Measurements from ENCODE around the gene CDK5R2.

The CDK5R2 gene

DNA sequence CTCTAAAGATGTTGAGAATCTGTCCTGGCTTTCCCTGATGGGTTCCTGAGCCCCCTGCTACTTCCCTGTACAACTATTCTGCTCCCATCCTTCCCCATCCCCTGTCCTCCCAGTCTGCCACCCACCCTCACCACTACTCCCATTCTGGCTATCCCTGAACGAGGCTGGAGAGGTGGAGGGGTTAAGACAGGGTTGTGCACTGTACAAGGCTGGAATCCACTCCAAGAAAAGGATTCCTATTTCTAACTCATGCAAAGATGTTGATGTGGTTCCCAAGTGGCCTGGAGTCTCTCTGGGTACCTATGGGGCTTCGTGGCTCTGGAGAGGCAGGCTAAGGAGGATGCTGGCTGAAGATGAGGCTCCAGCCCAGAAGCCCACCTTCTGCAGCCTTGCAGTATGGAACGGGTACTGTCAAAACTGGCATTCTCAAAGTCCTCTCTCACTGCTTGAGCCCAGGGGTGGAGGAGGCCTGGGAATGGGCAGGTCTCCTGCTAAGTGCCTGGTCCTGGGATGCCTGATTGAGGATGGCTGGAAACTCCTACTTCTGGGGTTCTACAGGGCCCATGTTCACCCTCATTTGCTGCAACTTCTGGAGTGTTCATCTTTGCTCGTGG lies 26.8 kb downstream of the CDK5R2 start:
- DNase-seq (ENCODE audit: low spot score), result no peak
- TF ChIP-seq, protein P1, sequence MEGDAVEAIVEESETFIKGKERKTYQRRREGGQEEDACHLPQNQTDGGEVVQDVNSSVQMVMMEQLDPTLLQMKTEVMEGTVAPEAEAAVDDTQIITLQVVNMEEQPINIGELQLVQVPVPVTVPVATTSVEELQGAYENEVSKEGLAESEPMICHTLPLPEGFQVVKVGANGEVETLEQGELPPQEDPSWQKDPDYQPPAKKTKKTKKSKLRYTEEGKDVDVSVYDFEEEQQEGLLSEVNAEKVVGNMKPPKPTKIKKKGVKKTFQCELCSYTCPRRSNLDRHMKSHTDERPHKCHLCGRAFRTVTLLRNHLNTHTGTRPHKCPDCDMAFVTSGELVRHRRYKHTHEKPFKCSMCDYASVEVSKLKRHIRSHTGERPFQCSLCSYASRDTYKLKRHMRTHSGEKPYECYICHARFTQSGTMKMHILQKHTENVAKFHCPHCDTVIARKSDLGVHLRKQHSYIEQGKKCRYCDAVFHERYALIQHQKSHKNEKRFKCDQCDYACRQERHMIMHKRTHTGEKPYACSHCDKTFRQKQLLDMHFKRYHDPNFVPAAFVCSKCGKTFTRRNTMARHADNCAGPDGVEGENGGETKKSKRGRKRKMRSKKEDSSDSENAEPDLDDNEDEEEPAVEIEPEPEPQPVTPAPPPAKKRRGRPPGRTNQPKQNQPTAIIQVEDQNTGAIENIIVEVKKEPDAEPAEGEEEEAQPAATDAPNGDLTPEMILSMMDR (IDR thresholded peaks at IDR 0.05; ENCODE audit: borderline replicate concordance, control extremely low read depth, extremely low read depth, insufficient read depth, missing control alignments), result no peak
- in situ Hi-C loops (cut with MboI; ENCODE audit: low sequenced_read_pairs, unreplicated experiment), result loop anchor here (10.0 kb wide), 1 partner anchor 131 kb away; the partner anchor contains the start of gene WNT6

DNA sequence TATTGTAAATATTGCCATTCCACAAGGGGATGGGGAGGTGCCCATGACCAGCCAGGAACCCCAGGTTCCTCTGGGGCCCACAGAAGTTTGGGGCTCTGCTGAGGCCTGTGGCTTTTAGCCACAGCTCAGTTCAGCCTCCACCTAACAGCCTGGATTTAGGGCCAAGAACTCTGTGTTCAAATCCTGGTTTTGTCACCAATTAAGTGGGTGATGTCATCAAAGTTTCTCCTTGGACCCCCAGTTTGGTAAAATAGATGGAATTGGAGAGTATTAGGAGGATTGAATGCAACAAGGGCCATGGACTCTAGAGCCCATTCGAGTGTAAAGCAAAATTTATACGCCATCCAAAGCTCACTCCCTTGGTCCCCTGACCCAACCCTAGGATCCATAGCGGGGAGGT lies 28.7 kb downstream of the CDK5R2 start:
- in situ Hi-C loops (cut with MboI; ENCODE audit: low sequenced_read_pairs, unreplicated experiment), result loop anchor here (10.0 kb wide), 1 partner anchor 133 kb away; the partner anchor contains the start of gene WNT6
- no peak for DNase-seq (ENCODE audit: low spot score)
- TF ChIP-seq, protein P1 (IDR thresholded peaks at IDR 0.05; ENCODE audit: borderline replicate concordance, control extremely low read depth, extremely low read depth, insufficient read depth, missing control alignments), result no peak

DNA sequence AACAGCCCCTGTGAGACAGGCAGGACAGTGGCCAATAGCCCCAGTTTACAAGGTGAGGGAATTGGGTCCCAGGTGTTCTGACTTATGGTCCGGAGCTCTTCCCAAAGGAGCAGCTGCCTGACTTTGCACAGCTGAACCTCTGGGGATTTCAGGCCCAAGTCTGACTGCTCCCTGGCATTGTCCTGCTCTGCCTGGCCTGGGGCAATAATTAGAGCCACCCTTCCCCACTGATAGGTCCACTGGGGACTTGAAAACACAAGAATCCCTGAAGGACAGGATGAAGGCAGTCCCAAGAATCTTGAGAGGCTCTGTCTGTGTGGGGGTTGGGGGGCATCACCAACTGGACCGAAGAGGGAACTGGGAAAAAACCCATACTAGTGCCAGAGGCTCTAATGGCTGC lies 29.2 kb downstream of the CDK5R2 start:
- no peak for DNase-seq (ENCODE audit: low spot score)
- in situ Hi-C loops (cut with MboI; ENCODE audit: low sequenced_read_pairs, unreplicated experiment), result loop anchor here (10.0 kb wide), 1 partner anchor 134 kb away; the partner anchor contains the start of gene WNT6
- TF ChIP-seq, protein P1 (IDR thresholded peaks at IDR 0.05; ENCODE audit: borderline replicate concordance, control extremely low read depth, extremely low read depth, insufficient read depth, missing control alignments), result no peak

DNA sequence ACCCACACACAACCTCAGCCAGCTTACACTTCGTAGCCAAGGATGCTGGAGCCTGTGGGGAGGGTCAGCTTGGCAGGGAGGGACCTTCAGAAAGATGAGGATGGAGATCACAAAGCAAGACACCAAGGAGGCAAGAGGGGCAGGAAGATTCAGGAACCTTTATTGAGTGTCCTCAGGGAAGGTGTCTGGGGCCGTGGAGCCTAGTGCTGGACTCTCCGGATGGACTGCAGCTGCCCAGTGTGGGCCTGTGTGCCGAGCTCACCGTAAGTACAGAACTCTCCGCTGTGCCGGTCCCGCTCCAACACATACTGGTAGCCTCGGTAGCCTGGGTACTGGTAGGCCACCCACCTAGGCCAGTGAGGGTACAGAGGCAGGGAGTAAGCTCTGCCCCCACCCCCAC lies 30.6 kb downstream of the CDK5R2 start:
- DNase-seq (ENCODE audit: low spot score), result no peak
- TF ChIP-seq, protein P1 (IDR thresholded peaks at IDR 0.05; ENCODE audit: borderline replicate concordance, control extremely low read depth, extremely low read depth, insufficient read depth, missing control alignments), result no peak
- in situ Hi-C loops (cut with MboI; ENCODE audit: low sequenced_read_pairs, unreplicated experiment), result no loop called here

DNA sequence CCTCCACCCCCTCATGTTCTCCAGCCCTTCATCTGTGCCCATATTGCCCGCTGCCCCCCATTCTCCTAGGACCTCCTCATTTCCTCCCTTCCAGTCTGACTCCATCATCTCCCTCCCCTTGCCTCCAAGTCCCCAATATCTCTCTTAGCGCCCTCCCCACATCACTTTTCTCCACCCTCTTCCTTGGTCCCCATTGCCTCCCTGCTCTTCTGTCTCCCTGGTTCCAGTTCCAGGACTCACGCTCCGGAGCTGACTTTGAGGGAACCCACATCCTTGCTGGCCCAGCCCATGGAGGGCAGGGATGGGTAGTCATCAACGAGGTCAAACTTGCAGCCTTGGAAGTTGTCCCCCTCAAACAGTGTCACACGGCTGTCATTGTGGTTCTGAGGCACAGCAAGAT lies 31.1 kb downstream of the CDK5R2 start:
- DNase-seq (ENCODE audit: low spot score), result no peak
- TF ChIP-seq, protein P1 (IDR thresholded peaks at IDR 0.05; ENCODE audit: borderline replicate concordance, control extremely low read depth, extremely low read depth, insufficient read depth, missing control alignments), result no peak
- in situ Hi-C loops (cut with MboI; ENCODE audit: low sequenced_read_pairs, unreplicated experiment), result no loop called here

DNA sequence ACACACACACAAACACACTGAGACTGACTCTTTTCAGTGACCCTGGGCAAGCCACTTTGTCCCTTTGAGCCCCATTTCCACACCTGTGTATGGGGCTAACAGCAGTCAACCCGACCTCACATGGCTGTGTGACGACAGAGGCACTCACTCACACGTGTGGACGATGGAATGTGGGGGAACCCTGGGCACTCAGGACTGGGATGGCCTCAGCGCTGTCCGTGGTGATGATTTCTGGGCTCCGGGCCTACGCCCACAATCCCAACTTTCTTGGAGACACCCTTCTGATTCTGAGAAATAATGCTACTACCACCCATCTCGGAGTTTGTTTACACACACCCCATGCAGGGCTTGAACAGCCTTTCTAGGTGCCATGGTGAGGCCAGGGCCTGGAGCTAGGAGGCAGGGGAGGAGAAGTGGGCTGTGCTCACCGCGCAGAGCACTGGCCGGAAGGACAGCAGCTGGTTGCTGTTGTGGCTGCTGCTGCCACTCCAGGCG lies 32.3 kb downstream of the CDK5R2 start:
- TF ChIP-seq, protein P1 (IDR thresholded peaks at IDR 0.05; ENCODE audit: borderline replicate concordance, control extremely low read depth, extremely low read depth, insufficient read depth, missing control alignments), result no peak
- in situ Hi-C loops (cut with MboI; ENCODE audit: low sequenced_read_pairs, unreplicated experiment), result no loop called here
- DNase-seq (ENCODE audit: low spot score), result no peak

Data from GM13976 (cell line).